CD4-positive, CD25-positive, alpha-beta regulatory T cell (primary cell): Measurements from ENCODE around the gene CRYBB2. TPM values are rescaled to one million over a fixed set of nuclear protein-coding genes. Genes with fewer than 3 reads are reported as not detected.

Experiments
- ATAC-seq, 2 donors: fragments of 150-1000 bp; cut with Tn5 transposase; one replicate each; pipeline ENCODE4 v1.10.0; 2021; ENCODE audit warnings: low read depth in 2 of 2, moderate number of reproducible peaks in 2 of 2, moderate library complexity in 1 of 2
- DNase-seq, 3 donors: peaks; one replicate each; pipeline versions ENCODE4 v3.0.0 to v3.0.0-alpha.2; 2012 to 2022; ENCODE audit warnings: mixed read lengths in 1 of 3
- H3K27ac ChIP-seq: one replicate; pipeline ENCODE4 v1.7.0; 2013; ENCODE audit warnings: mild to moderate bottlenecking, low read length; ENCODE audit not compliant: insufficient read depth, poor library complexity, severe bottlenecking
- H3K27me3 ChIP-seq: one replicate; pipeline ENCODE4 v1.7.0; 2013; ENCODE audit warnings: low read length; ENCODE audit not compliant: control insufficient read depth, insufficient read depth
- H3K36me3 ChIP-seq: one replicate; pipeline ENCODE4 v1.7.0; 2013; ENCODE audit warnings: mild to moderate bottlenecking, low read length, moderate library complexity; ENCODE audit not compliant: control insufficient read depth, insufficient read depth
- H3K4me1 ChIP-seq: 2 replicates; pipeline ENCODE4 v1.7.0; 2013; ENCODE audit warnings: mild to moderate bottlenecking, low read length; ENCODE audit not compliant: insufficient read depth, control insufficient read depth, poor library complexity, severe bottlenecking
- H3K4me3 ChIP-seq: one replicate; pipeline ENCODE4 v1.7.0; 2013; ENCODE audit warnings: low read depth, mild to moderate bottlenecking, low read length, moderate library complexity
- H3K9me3 ChIP-seq, 2 experiments: 1 replicate in 1 of 2; 2 replicates in 1 of 2; pipeline ENCODE4 v1.7.0; 2013; ENCODE audit warnings: low read length in 2 of 2, mild to moderate bottlenecking in 1 of 2, moderate library complexity in 1 of 2; ENCODE audit not compliant: control insufficient read depth in 2 of 2
- H3K27ac Mint-ChIP-seq, 3 donors: one replicate each; pipeline ENCODE4 v1.8.0; 2020 to 2022; ENCODE audit warnings: mild to moderate bottlenecking in 3 of 3, mixed read lengths in 3 of 3, moderate library complexity in 2 of 3
- H3K27me3 Mint-ChIP-seq: one replicate; pipeline ENCODE4 v1.8.0; 2022; ENCODE audit warnings: mild to moderate bottlenecking, mixed read lengths
- H3K36me3 Mint-ChIP-seq: one replicate; pipeline ENCODE4 v1.8.0; 2020; ENCODE audit warnings: mixed read lengths
- H3K4me1 Mint-ChIP-seq, 4 donors: one replicate each; pipeline ENCODE4 v1.8.0; 2020 to 2022; ENCODE audit warnings: mixed read lengths in 4 of 4, mild to moderate bottlenecking in 1 of 4
- H3K4me3 Mint-ChIP-seq, 4 donors: one replicate each; pipeline ENCODE4 v1.8.0; 2020 to 2022; ENCODE audit warnings: mild to moderate bottlenecking in 4 of 4, mixed read lengths in 4 of 4, moderate library complexity in 3 of 4
- H3K9me3 Mint-ChIP-seq, 7 donors: one replicate each; pipeline ENCODE4 v1.8.0; 2020 to 2022; ENCODE audit warnings: mixed read lengths in 7 of 7, mild to moderate bottlenecking in 3 of 7, moderate library complexity in 2 of 7
- polyA plus RNA-seq, 4 donors: library from polyadenylated mRNA; unstranded; fragments of 300-500 nt; fragmentation: Illumina TruSeq; gene quantifications; one replicate each; pipeline ENCODE4 v1.2.3, GENCODE V29; 2021
- total RNA-seq: library from RNA; stranded (reverse); gene quantifications from one replicate; pipeline ENCODE4 v1.2.3, GENCODE V29; 2022

CRYBB2 gene, protein sequence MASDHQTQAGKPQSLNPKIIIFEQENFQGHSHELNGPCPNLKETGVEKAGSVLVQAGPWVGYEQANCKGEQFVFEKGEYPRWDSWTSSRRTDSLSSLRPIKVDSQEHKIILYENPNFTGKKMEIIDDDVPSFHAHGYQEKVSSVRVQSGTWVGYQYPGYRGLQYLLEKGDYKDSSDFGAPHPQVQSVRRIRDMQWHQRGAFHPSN
- total RNA-seq = not detected
- not detected for polyA plus RNA-seq

DNA sequence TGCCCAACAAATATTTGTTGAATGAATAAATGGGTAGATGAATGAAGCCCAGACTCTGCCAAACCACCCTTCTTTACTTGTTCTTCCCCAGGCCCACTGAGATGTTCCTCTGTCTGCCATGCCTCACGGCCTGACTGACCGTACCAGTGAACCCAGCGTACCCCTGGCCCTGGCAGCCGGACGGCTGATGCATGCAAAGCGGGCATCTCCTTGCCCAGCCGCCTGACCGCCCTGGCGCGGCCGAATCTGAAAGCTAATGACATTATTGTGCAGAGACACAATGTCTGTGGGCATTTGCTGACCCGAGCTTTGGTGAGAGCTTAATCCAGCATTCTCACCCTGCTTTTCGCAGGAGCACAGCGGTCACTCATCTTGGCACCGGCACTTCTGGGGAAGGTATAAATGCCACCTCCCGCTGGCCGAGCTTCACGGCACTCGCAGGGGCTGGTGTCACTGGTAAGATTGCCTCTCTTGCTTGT, at the start of gene CRYBB2:
Gene CRYBB2, plus strand, starts transcription at position 429 of the 479 bp plus-strand sequence. CDS start 1,791 bp downstream, outside the sequence.
- ATAC-seq = no peak
- no peaks in the 10 kb centered on the region for H3K36me3 Mint-ChIP-seq
- DNase-seq = no peak
- H3K36me3 ChIP-seq = no peaks in the 10 kb centered on the region
- no peak within 1 kb of the TSS for H3K4me3 Mint-ChIP-seq
- H3K27me3 Mint-ChIP-seq = peaks cover 11% of the 10 kb centered on the region
- peaks cover 0 to 3% (median 0%) of the 10 kb centered on the region in 7 donors for H3K9me3 Mint-ChIP-seq
- H3K4me3 ChIP-seq = no peak within 1 kb of the TSS
- no peaks in the 10 kb centered on the region for H3K4me1 Mint-ChIP-seq
- H3K9me3 ChIP-seq = no peaks in the 10 kb centered on the region
- H3K27ac Mint-ChIP-seq = no peak within 1 kb of the TSS
- H3K27me3 ChIP-seq = peaks cover 2% of the 10 kb centered on the region
- H3K27ac ChIP-seq = no peak within 1 kb of the TSS
- no peaks in the 10 kb centered on the region for H3K4me1 ChIP-seq

DNA sequence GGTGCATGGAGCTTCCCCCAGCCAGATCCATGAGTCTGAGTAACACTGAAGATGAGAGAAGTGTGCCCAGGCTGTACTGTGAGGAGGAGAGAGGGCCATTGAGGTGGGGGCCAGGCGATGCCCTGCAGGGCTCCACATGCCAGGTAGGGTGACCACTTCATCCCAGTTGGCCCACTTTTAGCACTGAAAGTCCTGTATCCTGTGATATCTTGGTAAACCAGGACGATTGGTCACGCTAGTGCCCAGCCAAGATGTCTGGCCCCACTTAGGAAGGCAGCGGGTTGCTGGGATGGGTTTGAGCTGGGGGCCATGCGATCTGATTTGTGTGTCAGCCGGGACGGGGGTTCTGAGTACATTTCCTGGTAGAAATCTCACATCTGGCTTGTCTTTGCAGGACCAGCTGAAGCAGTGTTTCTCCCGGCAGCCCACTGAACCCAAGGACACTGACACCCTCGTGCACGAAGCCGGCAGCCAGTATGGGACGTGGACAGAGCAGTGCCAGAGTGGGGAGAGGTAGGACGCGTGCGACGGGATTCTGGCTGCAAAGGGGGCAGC, 48.9 kb upstream of the CRYBB2 start:
- DNase-seq (no peak), ATAC-seq (no peak)
- no peak overlapping the region for H3K27ac Mint-ChIP-seq

DNA sequence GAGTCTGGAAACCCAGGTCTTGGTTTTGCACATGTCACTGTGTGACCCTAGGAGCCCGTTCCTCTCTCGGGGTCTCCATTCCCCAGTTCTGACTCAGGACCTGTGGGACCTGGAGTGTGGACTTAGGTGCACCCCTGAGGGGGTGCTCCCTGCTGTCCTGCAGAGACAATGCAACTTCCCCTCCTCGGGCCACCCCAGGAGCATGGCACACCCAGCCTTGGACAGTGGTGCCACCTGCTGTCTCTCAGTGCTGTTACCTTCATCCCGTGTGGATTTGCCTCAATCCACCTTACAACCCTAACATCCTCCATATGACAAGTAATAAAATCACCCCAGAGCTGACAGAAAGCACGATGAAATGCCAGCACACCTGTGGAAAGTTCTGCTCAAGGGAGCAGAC, 47.3 kb upstream of the CRYBB2 start:
- Mint-ChIP-seq H3K4me1 (no peaks in the 10 kb centered on the region), H3K36me3 (no peaks in the 10 kb centered on the region), H3K27ac (no peak overlapping the region), H3K9me3 (peaks cover 0 to 2% (median 0%) of the 10 kb centered on the region in 7 donors), H3K27me3 (peaks cover 5% of the 10 kb centered on the region), H3K4me3 (no peak overlapping the region)
- no peak for ATAC-seq
- Histone ChIP-seq H3K27ac (no peak overlapping the region), H3K27me3 (no peaks in the 10 kb centered on the region), H3K4me1 (no peaks in the 10 kb centered on the region), H3K36me3 (no peaks in the 10 kb centered on the region), H3K4me3 (no peak overlapping the region), H3K9me3 (no peaks in the 10 kb centered on the region)
- DNase-seq = peak in 2 of 3 donors; percentile 18 to 30

More for the DNA sequence above, 48.9 kb upstream of the CRYBB2 start:
- Mint-ChIP-seq H3K9me3 (peaks cover 0 to 2% (median 0%) of the 10 kb centered on the region in 7 donors), H3K4me1 (no peaks in the 10 kb centered on the region), H3K36me3 (no peaks in the 10 kb centered on the region), H3K4me3 (no peak overlapping the region), H3K27me3 (peaks cover 5% of the 10 kb centered on the region)
- Histone ChIP-seq H3K27ac (no peak overlapping the region), H3K27me3 (no peaks in the 10 kb centered on the region), H3K4me3 (no peak overlapping the region), H3K9me3 (no peaks in the 10 kb centered on the region), H3K36me3 (no peaks in the 10 kb centered on the region), H3K4me1 (no peaks in the 10 kb centered on the region)

DNA sequence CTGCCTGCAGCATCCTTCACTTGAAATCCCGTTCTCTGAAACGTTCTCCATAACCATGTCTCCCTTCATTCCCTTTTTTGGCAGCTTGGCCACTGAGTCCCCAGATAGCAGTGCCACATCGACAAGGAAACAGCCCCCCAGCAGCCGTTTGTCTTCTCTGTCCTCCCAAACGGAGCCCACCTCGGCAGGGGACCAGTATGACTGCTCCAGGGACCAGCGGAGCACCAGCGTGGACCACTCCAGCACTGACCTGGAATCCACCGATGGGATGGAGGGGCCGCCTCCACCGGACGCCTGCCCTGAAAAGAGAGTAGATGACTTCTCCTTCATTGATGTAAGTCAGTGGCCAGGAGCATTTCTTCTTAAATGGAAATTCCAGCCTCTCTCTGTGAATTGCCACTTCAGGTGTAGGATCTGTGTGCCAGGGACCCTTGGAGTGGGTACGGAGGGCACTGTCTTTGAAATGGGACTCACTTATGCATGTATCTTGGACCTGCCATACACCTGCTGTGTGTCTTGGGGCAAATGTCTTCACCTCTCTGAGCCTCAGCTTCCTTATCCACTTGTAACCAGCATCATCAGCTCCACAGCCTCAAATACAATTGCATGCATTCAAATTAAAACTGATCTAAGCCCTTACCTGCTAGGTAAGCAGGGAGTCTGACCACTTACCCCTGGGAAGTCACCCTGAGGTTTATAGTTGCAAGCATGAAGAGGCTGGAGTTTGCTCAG, 45.1 kb upstream of the CRYBB2 start:
- Histone ChIP-seq H3K27me3 (no peaks in the 10 kb centered on the region), H3K4me1 (no peaks in the 10 kb centered on the region), H3K4me3 (no peak overlapping the region), H3K27ac (no peak overlapping the region), H3K9me3 (no peaks in the 10 kb centered on the region), H3K36me3 (no peaks in the 10 kb centered on the region)
- no peak overlapping the region for H3K27ac Mint-ChIP-seq
- H3K36me3 Mint-ChIP-seq = peaks cover 3% of the 10 kb centered on the region
- H3K9me3 Mint-ChIP-seq = peaks cover 0 to 2% (median 0%) of the 10 kb centered on the region in 7 donors
- H3K4me1 Mint-ChIP-seq = no peaks in the 10 kb centered on the region
- H3K27me3 Mint-ChIP-seq = no peaks in the 10 kb centered on the region
- ATAC-seq = no peak
- H3K4me3 Mint-ChIP-seq = no peak overlapping the region
- DNase-seq = no peak

DNA sequence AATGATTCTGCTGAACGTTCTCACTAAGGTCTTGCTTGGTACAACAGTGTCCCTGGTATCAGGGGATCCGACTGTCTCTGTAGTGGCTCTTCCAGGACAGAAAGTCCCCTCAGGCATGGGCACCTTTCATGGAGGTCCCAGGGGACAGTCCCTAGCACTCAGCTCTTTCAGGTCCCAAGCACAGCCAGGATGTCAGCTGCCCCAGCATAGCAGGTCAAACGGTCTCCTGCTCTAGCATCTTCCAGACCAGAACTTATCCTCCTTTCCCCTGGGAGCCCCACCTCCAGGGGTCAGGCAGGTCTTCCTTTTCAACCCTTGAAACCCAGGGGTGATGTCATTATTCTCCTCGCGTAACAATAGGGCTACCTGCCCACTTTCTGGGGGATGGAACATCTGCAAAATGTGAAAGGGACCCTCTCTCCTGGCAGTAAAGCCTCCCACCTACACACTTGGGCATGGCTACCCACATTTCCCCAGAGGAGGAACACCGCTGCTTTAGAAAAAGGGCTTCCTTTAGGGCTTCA, 44.5 kb upstream of the CRYBB2 start:
- no peaks in the 10 kb centered on the region for H3K36me3 ChIP-seq
- Mint-ChIP-seq H3K36me3 (peaks cover 3% of the 10 kb centered on the region), H3K9me3 (peaks cover 0 to 7% (median 1%) of the 10 kb centered on the region in 7 donors), H3K27ac (no peak overlapping the region), H3K27me3 (no peaks in the 10 kb centered on the region), H3K4me3 (no peak overlapping the region), H3K4me1 (no peaks in the 10 kb centered on the region)
- no peak for DNase-seq
- no peaks in the 10 kb centered on the region for H3K9me3 ChIP-seq
- H3K27me3 ChIP-seq = no peaks in the 10 kb centered on the region
- no peak overlapping the region for H3K4me3 ChIP-seq
- no peaks in the 10 kb centered on the region for H3K4me1 ChIP-seq
- no peak for ATAC-seq
- no peak overlapping the region for H3K27ac ChIP-seq

DNA sequence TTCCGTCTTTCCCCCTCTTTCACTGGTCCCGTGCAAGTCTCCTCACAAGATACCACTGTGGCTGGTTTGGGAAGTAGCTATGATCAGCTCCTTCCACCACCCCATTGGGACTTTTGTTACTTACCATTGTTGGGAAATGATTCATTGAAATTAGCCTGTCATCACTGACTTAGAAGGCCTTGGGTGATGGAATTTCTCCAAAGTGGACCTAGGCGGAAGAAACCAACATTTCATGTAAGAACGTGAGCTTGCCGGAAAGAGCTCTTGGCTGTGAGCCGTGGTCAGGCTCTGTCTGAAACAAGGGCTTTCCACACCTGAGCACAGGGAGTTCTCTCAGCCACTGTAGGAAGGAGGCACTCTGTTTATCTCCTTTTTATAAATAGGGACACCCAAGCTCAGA, 43.3 kb upstream of the CRYBB2 start:
- DNase-seq (no peak), ATAC-seq (no peak)
- H3K36me3 ChIP-seq = no peaks in the 10 kb centered on the region
- no peaks in the 10 kb centered on the region for H3K9me3 ChIP-seq
- Mint-ChIP-seq H3K27ac (no peak overlapping the region), H3K9me3 (peaks cover 0 to 9% (median 1%) of the 10 kb centered on the region in 7 donors), H3K4me3 (no peak overlapping the region), H3K27me3 (no peaks in the 10 kb centered on the region), H3K4me1 (no peaks in the 10 kb centered on the region), H3K36me3 (peaks cover 3% of the 10 kb centered on the region)
- H3K27ac ChIP-seq = no peak overlapping the region
- no peak overlapping the region for H3K4me3 ChIP-seq
- no peaks in the 10 kb centered on the region for H3K4me1 ChIP-seq
- H3K27me3 ChIP-seq = no peaks in the 10 kb centered on the region

DNA sequence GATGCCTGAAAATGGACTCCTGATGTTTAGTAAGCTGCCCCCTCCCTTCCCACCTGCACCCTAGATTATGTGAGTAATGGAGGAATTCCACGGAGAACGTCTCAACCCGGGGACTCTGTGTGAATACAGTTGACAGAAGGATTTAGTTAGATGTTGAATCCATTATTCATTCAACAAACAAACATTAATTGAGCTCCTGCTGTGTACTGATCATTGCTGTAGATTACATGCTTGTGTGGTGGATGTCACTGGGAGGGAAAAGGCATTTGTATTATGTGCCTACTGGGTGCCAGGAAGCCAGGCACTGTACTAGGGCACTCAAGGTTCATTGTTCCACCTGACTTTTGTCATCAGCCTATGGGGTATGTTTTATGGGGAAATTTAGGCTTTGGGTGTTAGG, 42.6 kb upstream of the CRYBB2 start:
- peaks cover 0 to 9% (median 1%) of the 10 kb centered on the region in 7 donors for H3K9me3 Mint-ChIP-seq
- H3K9me3 ChIP-seq = no peaks in the 10 kb centered on the region
- H3K27me3 ChIP-seq = no peaks in the 10 kb centered on the region
- no peak overlapping the region for H3K4me3 Mint-ChIP-seq
- no peak for ATAC-seq
- H3K4me3 ChIP-seq = no peak overlapping the region
- H3K27ac ChIP-seq = no peak overlapping the region
- no peaks in the 10 kb centered on the region for H3K4me1 Mint-ChIP-seq
- DNase-seq = no peak
- no peaks in the 10 kb centered on the region for H3K36me3 ChIP-seq
- H3K4me1 ChIP-seq = no peaks in the 10 kb centered on the region
- H3K36me3 Mint-ChIP-seq = peaks cover 3% of the 10 kb centered on the region
- H3K27ac Mint-ChIP-seq = no peak overlapping the region
- H3K27me3 Mint-ChIP-seq = no peaks in the 10 kb centered on the region
